GM21526 (cell line): ENCODE data around the gene SYCE1L.
"Not testable (repeated sequence)": the region's sequence is repeated elsewhere in the genome, so short reads cannot be mapped to it uniquely, and the experiment has no call there.

ENCODE experiments used
- ATAC-seq: cut with Tn5 transposase; IDR thresholded peaks from one replicate; pipeline ENCODE4 v1.9.1; 2021; ENCODE audit warnings: moderate library complexity; ENCODE audit not compliant: unreplicated experiment, low FRiP score

SYCE1L gene

DNA sequence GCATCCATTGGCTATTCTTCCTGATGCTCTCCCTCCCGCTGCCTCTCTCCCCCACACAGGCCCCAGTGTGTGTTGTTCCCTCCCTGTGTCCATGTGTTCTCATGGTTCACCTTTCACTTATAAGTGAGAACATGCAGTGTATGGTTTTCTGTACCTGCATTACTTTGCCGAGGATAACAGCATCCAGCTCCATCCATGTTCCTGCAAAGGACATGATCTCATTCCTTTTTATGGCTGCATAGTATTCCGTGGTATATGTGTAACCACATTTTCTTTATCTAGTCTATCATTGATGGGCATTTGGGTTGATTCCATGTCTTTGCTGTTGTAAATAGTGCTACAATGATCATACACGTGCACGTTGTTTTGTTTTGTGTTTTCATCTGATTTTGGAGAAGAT is 43.3 kb downstream of the SYCE1L start:
- ATAC-seq = not testable (repeated sequence)

- no peak for ATAC-seq
Measured at GRCh38 chr16:77246150-77246549, 46.9 kb downstream of the SYCE1L start.

- ATAC-seq = no peak
Measured at GRCh38 chr16:77250400-77250799, 51.2 kb downstream of the SYCE1L start.
